Thoracic aorta (tissue), 2 donors: ENCODE results near the gene ABHD10. TPM values are rescaled to one million over a fixed set of nuclear protein-coding genes. Genes with fewer than 3 reads are reported as not detected.

ENCODE experiments used
- ATAC-seq: fragments of 150-250 bp; one replicate; pipeline ENCODE4 v1.8.0; 2017; ENCODE audit warnings: low read depth; ENCODE audit not compliant: insufficient number of reproducible peaks, low FRiP score
- DNase-seq: peaks from one replicate; pipeline ENCODE4 v3.0.0-alpha.2; 2020; ENCODE audit warnings: low spot score
- H3K27ac ChIP-seq, 2 donors: fragments of 200-600 bp; sonication (generic); 1 replicate in 1 of 2; 2 replicates in 1 of 2; pipeline ENCODE4 v1.5.1; 2016; ENCODE audit warnings: mild to moderate bottlenecking in 2 of 2, moderate library complexity in 2 of 2
- H3K27me3 ChIP-seq: fragments of 200-600 bp; sonication (generic); replicated peaks from 2 replicates; pipeline ENCODE4 v1.6.0; 2016; ENCODE audit warnings: mild to moderate bottlenecking; ENCODE audit not compliant: insufficient read depth
- H3K36me3 ChIP-seq: fragments of 200-600 bp; sonication (generic); one replicate; pipeline ENCODE4 v1.5.1; 2016
- H3K4me1 ChIP-seq, 2 donors: fragments of 200-600 bp; sonication (generic); 1 replicate in 1 of 2; 2 replicates in 1 of 2; pipeline versions ENCODE4 v1.5.1 to v1.6.0; 2016; ENCODE audit warnings: low read depth in 2 of 2, mild to moderate bottlenecking in 1 of 2; ENCODE audit not compliant: control insufficient read depth in 1 of 2
- H3K4me3 ChIP-seq: fragments of 200-600 bp; sonication (generic); 2 replicates; pipeline ENCODE4 v1.5.1; 2016; ENCODE audit warnings: mild to moderate bottlenecking
- H3K9me3 ChIP-seq: fragments of 200-600 bp; sonication (generic); 2 replicates; pipeline ENCODE4 v1.5.1; 2016
- total RNA-seq, 2 donors: library from RNA; depleted of rRNA; stranded (reverse); fragments of >200 nt; gene quantifications; one replicate each; pipeline versions ENCODE4 v1.1.0 to v1.2.3, GENCODE V29; 2016
- TF ChIP-seq, protein P1 (sequence below): fragments of 200-600 bp; sonication (generic); IDR thresholded peaks from one replicate; pipeline ENCODE4 v1.5.1; 2019; ENCODE audit warnings: antibody characterized with exemption

ABHD10 gene
- total RNA-seq, 2 donors from 2014 or later, result 9.6 to 13.2 TPM

DNA sequence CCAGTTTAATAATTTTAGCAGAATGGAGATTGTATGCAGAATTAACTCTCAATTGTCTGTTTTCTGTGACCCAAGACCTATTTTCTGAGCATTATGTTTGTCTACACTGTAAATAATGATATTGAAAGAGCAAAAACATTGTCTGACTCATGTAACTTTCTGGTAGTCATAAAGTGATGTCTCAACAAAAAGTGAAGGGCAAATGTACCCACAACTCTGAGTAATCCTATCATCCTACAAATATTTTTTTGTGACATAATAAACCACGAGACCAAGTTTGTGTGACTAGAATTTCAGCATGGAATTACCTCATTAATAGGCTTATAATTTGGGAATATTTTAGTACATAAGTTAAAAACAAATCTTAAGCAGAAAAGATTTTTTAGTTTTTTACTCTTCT lies 15.4 kb upstream of the ABHD10 start:
- TF ChIP-seq, protein P1, sequence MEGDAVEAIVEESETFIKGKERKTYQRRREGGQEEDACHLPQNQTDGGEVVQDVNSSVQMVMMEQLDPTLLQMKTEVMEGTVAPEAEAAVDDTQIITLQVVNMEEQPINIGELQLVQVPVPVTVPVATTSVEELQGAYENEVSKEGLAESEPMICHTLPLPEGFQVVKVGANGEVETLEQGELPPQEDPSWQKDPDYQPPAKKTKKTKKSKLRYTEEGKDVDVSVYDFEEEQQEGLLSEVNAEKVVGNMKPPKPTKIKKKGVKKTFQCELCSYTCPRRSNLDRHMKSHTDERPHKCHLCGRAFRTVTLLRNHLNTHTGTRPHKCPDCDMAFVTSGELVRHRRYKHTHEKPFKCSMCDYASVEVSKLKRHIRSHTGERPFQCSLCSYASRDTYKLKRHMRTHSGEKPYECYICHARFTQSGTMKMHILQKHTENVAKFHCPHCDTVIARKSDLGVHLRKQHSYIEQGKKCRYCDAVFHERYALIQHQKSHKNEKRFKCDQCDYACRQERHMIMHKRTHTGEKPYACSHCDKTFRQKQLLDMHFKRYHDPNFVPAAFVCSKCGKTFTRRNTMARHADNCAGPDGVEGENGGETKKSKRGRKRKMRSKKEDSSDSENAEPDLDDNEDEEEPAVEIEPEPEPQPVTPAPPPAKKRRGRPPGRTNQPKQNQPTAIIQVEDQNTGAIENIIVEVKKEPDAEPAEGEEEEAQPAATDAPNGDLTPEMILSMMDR, result no peak
- H3K27ac ChIP-seq, result no peak overlapping the region
- H3K36me3 ChIP-seq, result peaks cover 3% of the 10 kb centered on the region
- H3K4me3 ChIP-seq, result no peak overlapping the region
- ATAC-seq (no peak), DNase-seq (no peak)
- peaks cover 0 to 16% of the 10 kb centered on the region in 2 donors for H3K4me1 ChIP-seq
- H3K9me3 ChIP-seq, result no peaks in the 10 kb centered on the region
- H3K27me3 ChIP-seq, result no peaks in the 10 kb centered on the region

DNA sequence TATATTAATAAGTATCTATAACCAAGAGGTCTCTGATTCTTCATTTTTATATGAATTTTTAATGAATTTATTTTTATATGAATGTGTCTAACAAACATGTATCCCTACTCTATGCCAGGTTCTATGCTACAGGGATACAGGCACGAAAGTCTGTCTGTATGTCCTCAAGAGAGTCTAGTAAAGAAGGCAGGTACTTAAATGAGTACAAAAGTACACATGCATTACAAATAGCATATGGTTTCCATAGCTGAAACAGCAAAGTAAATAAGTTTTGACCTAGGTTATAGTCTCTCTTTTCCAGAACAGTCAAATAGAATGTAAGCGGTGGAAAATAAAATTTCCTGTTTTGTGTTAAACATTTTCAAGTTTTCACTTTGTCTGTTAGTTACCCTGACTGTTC lies 13.3 kb upstream of the ABHD10 start:
- Histone ChIP-seq H3K9me3 (no peaks in the 10 kb centered on the region), H3K36me3 (peaks cover 10% of the 10 kb centered on the region), H3K27ac (no peak overlapping the region), H3K4me3 (no peak overlapping the region), H3K4me1 (peaks cover 0 to 23% of the 10 kb centered on the region in 2 donors), H3K27me3 (no peaks in the 10 kb centered on the region)
- ATAC-seq (no peak), DNase-seq (no peak)
- TF ChIP-seq, protein P1, result no peak

DNA sequence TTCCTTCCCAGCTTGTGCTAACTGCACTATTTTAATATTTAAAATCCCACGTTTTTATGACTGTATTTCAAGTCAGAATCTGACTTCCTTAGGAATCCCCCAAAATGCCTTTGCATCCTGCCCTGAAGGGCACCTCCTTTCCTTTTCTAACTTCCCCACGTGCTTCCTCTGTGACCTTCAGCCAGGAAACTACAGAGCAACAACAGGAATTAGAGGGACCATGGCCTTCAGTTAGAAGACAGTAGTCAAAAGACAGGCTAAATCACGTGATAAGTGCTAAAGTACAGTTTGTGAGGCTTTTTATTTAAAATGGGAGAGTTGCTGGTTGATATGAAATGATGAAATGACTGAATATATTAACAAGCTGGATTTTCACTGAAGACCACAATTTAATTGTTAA lies 11.8 kb upstream of the ABHD10 start:
- H3K27me3 ChIP-seq, result no peaks in the 10 kb centered on the region
- no peaks in the 10 kb centered on the region for H3K9me3 ChIP-seq
- peak overlapping the region; percentile 13 to 53 for H3K27ac ChIP-seq
- peaks cover 10% of the 10 kb centered on the region for H3K36me3 ChIP-seq
- no peak for ATAC-seq
- H3K4me3 ChIP-seq, result no peak overlapping the region
- no peak for DNase-seq
- peaks cover 0 to 23% of the 10 kb centered on the region in 2 donors for H3K4me1 ChIP-seq
- TF ChIP-seq, protein P1, result no peak

DNA sequence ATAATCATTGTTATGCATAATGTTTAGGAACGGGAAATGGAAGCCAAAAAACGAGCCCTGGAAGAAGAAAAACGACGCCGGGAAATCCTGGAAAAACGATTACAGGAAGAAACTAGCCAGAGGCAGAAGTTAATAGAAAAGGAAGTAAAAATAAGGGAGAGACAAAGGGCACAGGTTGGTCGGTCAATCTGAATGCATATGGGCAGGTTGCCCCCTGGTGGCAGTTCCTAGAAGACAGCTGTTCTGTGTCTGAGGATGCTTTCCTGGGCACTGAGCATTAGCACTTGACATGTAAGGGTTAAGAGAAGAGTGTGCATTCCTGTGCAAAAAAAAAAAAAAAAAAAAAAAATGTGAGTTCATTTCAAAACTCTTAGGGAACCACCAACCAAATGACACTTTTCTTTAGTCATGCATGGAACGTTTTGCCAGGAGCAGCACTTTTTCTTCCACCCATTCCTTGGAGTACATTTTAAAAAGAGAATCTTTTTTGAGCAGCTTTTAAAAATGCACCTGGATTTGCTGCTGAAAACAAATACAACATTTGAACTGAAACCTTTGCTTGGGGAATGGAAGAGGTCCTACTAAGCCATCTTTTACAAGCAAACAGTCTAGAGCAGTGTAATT lies 11.1 kb upstream of the ABHD10 start:
- Histone ChIP-seq H3K4me3 (no peak overlapping the region), H3K27me3 (no peaks in the 10 kb centered on the region), H3K27ac (peak overlapping the region in 1 of 2 donors; percentile 53), H3K36me3 (peaks cover 7% of the 10 kb centered on the region), H3K4me1 (peaks cover 0 to 23% of the 10 kb centered on the region in 2 donors), H3K9me3 (no peaks in the 10 kb centered on the region)
- TF ChIP-seq, protein P1, result peak; percentile 88
- DNase-seq (peak; percentile 67), ATAC-seq (peak; percentile 53)

DNA sequence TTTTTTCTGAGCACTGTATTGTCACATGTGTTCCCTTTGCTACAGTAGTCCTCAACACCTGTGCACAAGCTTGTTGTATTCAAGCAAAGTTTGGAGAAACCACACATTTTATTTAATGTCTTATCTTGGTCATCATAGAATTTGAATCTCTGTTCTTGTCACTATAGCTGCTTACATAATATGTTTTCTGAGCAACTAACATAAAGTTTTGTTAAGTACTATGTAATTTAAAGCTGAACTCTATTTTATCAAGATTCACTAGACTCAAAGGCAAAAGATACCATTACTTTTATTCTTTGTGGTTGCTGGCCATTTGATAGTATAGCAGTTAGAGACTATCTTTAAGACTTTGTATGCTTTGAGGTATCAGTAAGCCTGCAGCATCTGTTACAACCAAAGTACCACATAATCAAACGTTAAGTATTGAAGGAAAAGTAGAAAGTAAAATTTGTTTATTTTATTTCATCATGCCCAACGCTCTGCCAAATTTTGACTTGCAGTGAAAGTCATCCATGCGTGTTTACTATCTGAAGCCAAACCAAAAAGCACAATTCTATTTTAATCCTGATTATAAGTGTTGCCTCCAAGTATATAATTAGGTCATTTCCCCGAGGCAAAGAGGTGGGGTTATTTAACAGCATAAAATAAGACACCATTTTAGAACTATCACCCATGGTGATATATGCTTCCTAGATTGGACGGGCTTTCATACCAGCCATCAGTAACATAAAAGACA lies 10.3 kb upstream of the ABHD10 start:
- DNase-seq, result no peak
- TF ChIP-seq, protein P1, result no peak
- Histone ChIP-seq H3K27ac (peak overlapping the region in 1 of 2 donors; percentile 9), H3K4me3 (no peak overlapping the region), H3K36me3 (peaks cover 7% of the 10 kb centered on the region), H3K9me3 (no peaks in the 10 kb centered on the region), H3K4me1 (peaks cover 0 to 23% of the 10 kb centered on the region in 2 donors), H3K27me3 (no peaks in the 10 kb centered on the region)
- ATAC-seq, result no peak
